Fibroblast of lung (primary cell): ENCODE data around the gene FBLN1.
"Not testable (repeated sequence)": the region's sequence is repeated elsewhere in the genome, so short reads cannot be mapped to it uniquely, and the experiment has no call there.

Experiments used
- EZH2 ChIP-seq: IDR thresholded peaks from 2 replicates; pipeline ENCODE4 v1.5.1; 2012; ENCODE audit warnings: low read length, control low read depth, mild to moderate bottlenecking; ENCODE audit errors: missing control alignments
- TF ChIP-seq, protein P1 (sequence below), 2 donors: IDR thresholded peaks in 1 of 2; conservative IDR thresholded peaks in 1 of 2; 1 replicate in 1 of 2; 2 replicates in 1 of 2; pipeline ENCODE4 v1.5.1; 2011 to 2012; ENCODE audit warnings: low read length in 2 of 2, control low read depth in 1 of 2, inconsistent platforms in 1 of 2, low read depth in 1 of 2, mild to moderate bottlenecking in 1 of 2

GRCh38 chr22:45494306-45494705, 8.4 kb upstream of the FBLN1 start:
- TF ChIP-seq EZH2, result not testable (repeated sequence)
- TF ChIP-seq, protein P1, sequence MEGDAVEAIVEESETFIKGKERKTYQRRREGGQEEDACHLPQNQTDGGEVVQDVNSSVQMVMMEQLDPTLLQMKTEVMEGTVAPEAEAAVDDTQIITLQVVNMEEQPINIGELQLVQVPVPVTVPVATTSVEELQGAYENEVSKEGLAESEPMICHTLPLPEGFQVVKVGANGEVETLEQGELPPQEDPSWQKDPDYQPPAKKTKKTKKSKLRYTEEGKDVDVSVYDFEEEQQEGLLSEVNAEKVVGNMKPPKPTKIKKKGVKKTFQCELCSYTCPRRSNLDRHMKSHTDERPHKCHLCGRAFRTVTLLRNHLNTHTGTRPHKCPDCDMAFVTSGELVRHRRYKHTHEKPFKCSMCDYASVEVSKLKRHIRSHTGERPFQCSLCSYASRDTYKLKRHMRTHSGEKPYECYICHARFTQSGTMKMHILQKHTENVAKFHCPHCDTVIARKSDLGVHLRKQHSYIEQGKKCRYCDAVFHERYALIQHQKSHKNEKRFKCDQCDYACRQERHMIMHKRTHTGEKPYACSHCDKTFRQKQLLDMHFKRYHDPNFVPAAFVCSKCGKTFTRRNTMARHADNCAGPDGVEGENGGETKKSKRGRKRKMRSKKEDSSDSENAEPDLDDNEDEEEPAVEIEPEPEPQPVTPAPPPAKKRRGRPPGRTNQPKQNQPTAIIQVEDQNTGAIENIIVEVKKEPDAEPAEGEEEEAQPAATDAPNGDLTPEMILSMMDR (conservative IDR thresholded peaks at IDR 0.05 in 1 of 2, IDR thresholded peaks at IDR 0.05 in 1 of 2; ENCODE audit: low read depth in 1 of 2, low read length in 2 of 2), result not testable (repeated sequence)
